ENCODE data around the gene ADAMTS20. TPM values are rescaled to one million over a fixed set of nuclear protein-coding genes. Genes with fewer than 3 reads are reported as not detected.

The ADAMTS20 gene
- total RNA-seq, 1 experiment from 2014 or later, result 0.07 TPM

DNA sequence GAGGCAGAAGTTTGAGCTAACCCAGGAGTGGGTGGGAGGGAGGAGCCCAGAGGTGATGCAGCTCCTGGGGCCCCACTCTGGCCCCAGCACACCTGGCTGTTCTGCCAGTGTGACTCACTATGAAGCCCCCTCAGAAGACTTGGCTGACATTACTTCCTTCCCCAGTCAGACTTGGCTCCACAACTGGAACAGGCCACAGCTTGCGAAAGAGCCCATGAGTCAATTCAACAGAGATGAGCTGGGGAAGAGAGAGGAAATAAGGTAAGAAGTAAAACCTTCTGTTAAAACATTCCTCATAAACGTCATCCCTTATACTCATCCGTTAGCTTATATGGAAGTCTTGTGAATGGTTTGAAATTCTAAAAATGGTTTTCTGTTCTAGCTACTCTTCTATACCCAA lies 245.9 kb downstream of the ADAMTS20 start:
- Mint-ChIP-seq H3K9me3 (ENCODE audit: unreplicated experiment) (no peaks in the 10 kb centered on the region), H3K27me3 (ENCODE audit: insufficient read depth, unreplicated experiment) (no peaks in the 10 kb centered on the region), H3K4me1 (ENCODE audit: low read depth, unreplicated experiment) (no peaks in the 10 kb centered on the region), H3K27ac (ENCODE audit: unreplicated experiment) (no peak overlapping the region), H3K36me3 (ENCODE audit: insufficient read depth, unreplicated experiment) (no peaks in the 10 kb centered on the region), H3K4me3 (ENCODE audit: unreplicated experiment) (no peak overlapping the region)
- no peaks in the 10 kb centered on the region for H3K4me1 ChIP-seq
- no peaks in the 10 kb centered on the region for H3K9me3 ChIP-seq
- BruUV-seq (replicated peaks), result no TSS peak
- H3K36me3 ChIP-seq (ENCODE audit: control insufficient read depth, insufficient read depth, low read length), result no peaks in the 10 kb centered on the region
- no peak overlapping the region for H3K4me3 ChIP-seq (ENCODE audit: low read depth, low read length)
- TF ChIP-seq, protein P1, sequence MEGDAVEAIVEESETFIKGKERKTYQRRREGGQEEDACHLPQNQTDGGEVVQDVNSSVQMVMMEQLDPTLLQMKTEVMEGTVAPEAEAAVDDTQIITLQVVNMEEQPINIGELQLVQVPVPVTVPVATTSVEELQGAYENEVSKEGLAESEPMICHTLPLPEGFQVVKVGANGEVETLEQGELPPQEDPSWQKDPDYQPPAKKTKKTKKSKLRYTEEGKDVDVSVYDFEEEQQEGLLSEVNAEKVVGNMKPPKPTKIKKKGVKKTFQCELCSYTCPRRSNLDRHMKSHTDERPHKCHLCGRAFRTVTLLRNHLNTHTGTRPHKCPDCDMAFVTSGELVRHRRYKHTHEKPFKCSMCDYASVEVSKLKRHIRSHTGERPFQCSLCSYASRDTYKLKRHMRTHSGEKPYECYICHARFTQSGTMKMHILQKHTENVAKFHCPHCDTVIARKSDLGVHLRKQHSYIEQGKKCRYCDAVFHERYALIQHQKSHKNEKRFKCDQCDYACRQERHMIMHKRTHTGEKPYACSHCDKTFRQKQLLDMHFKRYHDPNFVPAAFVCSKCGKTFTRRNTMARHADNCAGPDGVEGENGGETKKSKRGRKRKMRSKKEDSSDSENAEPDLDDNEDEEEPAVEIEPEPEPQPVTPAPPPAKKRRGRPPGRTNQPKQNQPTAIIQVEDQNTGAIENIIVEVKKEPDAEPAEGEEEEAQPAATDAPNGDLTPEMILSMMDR (IDR thresholded peaks at IDR 0.05; ENCODE audit: insufficient read depth in 1 of 2, low read depth in 1 of 2, low read length in 1 of 2, severe bottlenecking in 1 of 2, unreplicated experiment in 1 of 2), result no peak
- H3K27me3 ChIP-seq (replicated peaks; ENCODE audit: control insufficient read depth, insufficient read depth, low read length), result no peaks in the 10 kb centered on the region
- no peak for DNase-seq
- ChIA-PET CTCF (no interaction called here), POLR2A (no interaction called here)
- intact Hi-C loops (cut with micrococcal nuclease; ENCODE audit: unreplicated experiment), result no loop called here

DNA sequence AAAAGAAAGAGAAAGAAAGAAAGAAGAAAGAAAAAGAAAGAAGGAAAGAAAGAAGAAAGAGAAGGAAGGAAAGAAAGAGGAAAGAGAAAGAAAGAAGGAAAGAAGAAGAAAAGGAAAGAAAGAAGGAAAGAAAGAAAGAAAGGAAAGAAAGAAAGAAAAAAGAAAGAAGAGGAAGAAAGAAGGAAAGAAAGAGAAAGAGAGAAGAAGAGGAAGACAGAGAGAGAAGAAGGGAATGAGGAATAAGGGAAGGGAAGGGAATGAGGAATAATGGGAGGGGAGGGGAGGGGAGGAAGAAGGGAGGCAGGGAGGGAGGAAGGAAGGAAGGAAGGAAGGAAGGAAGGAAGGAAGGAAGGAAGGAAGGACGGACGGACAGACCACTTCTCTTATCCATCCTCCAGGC lies 246.9 kb downstream of the ADAMTS20 start:
- Histone ChIP-seq H3K4me3 (ENCODE audit: low read depth, low read length) (no peak overlapping the region), H3K9me3 (no peaks in the 10 kb centered on the region), H3K4me1 (no peaks in the 10 kb centered on the region), H3K36me3 (ENCODE audit: control insufficient read depth, insufficient read depth, low read length) (no peaks in the 10 kb centered on the region), H3K27me3 (replicated peaks; ENCODE audit: control insufficient read depth, insufficient read depth, low read length) (no peaks in the 10 kb centered on the region)
- Mint-ChIP-seq H3K4me1 (ENCODE audit: low read depth, unreplicated experiment) (no peaks in the 10 kb centered on the region), H3K27me3 (ENCODE audit: insufficient read depth, unreplicated experiment) (no peaks in the 10 kb centered on the region), H3K27ac (ENCODE audit: unreplicated experiment) (no peak overlapping the region), H3K36me3 (ENCODE audit: insufficient read depth, unreplicated experiment) (no peaks in the 10 kb centered on the region), H3K4me3 (ENCODE audit: unreplicated experiment) (no peak overlapping the region), H3K9me3 (ENCODE audit: unreplicated experiment) (no peaks in the 10 kb centered on the region)
- ChIA-PET POLR2A (no interaction called here), CTCF (interaction anchor here (0.7 kb wide), 1 partner anchor 1042 kb away, joined by 5 read pairs; no protein-coding TSS in a partner anchor)
- BruUV-seq (replicated peaks), result no TSS peak
- no peak for DNase-seq
- intact Hi-C loops (cut with micrococcal nuclease; ENCODE audit: unreplicated experiment), result no loop called here
- TF ChIP-seq, protein P1 (IDR thresholded peaks at IDR 0.05; ENCODE audit: insufficient read depth in 1 of 2, low read depth in 1 of 2, low read length in 1 of 2, severe bottlenecking in 1 of 2, unreplicated experiment in 1 of 2), result no peak

Other genes starting within 250 kb of the ADAMTS20 start
- 29.1 and 36.0 TPM in 2 replicates for gene PUS7L, start 206.6 kb upstream of the ADAMTS20 start, total RNA-seq (2022)
- 11.7 and 15.3 TPM in 2 replicates for gene IRAK4, start 206.7 kb upstream of the ADAMTS20 start, total RNA-seq (2022)

All from Caco-2 (cell line).